AG10803 (cell line): Measurements from ENCODE around the gene SLC6A3.
"Not testable (repeated sequence)": the region's sequence is repeated elsewhere in the genome, so short reads cannot be mapped to it uniquely, and the experiment has no call there.

Experiments used
- DNase-seq: peaks from one replicate; pipeline ENCODE4 v3.0.0; 2010; ENCODE audit warnings: low read depth
- H3K4me3 ChIP-seq: 2 replicates; pipeline ENCODE4 v1.5.1; 2011; ENCODE audit warnings: mild to moderate bottlenecking, low read length, control low read depth
- CTCF ChIP-seq: conservative IDR thresholded peaks from 2 replicates; pipeline ENCODE4 v1.5.1; 2011; ENCODE audit warnings: mild to moderate bottlenecking, low read length, control low read depth, inconsistent platforms

SLC6A3 gene

GRCh38 chr5:1363581-1363980 is 81.7 kb downstream of the SLC6A3 start:
- TF ChIP-seq CTCF: no peak
- no peak overlapping the region for H3K4me3 ChIP-seq
- no peak for DNase-seq

GRCh38 chr5:1363160-1363559 is 82.1 kb downstream of the SLC6A3 start:
- no peak for DNase-seq
- H3K4me3 ChIP-seq: no peak overlapping the region
- no peak for TF ChIP-seq CTCF

GRCh38 chr5:1362242-1363015 is 82.8 kb downstream of the SLC6A3 start:
- no peak for DNase-seq
- TF ChIP-seq CTCF: no peak
- H3K4me3 ChIP-seq: no peak overlapping the region

- no peak for DNase-seq
- no peak overlapping the region for H3K4me3 ChIP-seq
- no peak for TF ChIP-seq CTCF
Measured at GRCh38 chr5:1360861-1361260, 84.4 kb downstream of the SLC6A3 start.

- not testable (repeated sequence) for DNase-seq, H3K4me3 ChIP-seq
Measured at GRCh38 chr5:1360367-1360766, 84.9 kb downstream of the SLC6A3 start.

GRCh38 chr5:1359713-1360112 is 85.5 kb downstream of the SLC6A3 start:
- TF ChIP-seq CTCF: no peak
- no peak overlapping the region for H3K4me3 ChIP-seq
- no peak for DNase-seq

- DNase-seq: no peak
- no peak overlapping the region for H3K4me3 ChIP-seq
- TF ChIP-seq CTCF: no peak
Measured at GRCh38 chr5:1359031-1359645, 86.1 kb downstream of the SLC6A3 start.

- no peak for TF ChIP-seq CTCF
- no peak overlapping the region for H3K4me3 ChIP-seq
- no peak for DNase-seq
Measured at GRCh38 chr5:1358726-1359025, 86.6 kb downstream of the SLC6A3 start.
